HEK293 (cell line): ENCODE measurements around the gene SHD.

Experiments used
- CTCF ChIP-seq: fragments of 450-650 bp; formaldehyde crosslinking; IDR thresholded peaks from 2 replicates; pipeline ENCODE4 v1.5.1; 2016; ENCODE audit warnings: missing biosample characterization, missing genetic modification characterization
- SP3 ChIP-seq: fragments of 450-650 bp; formaldehyde crosslinking; IDR thresholded peaks from 2 replicates; pipeline ENCODE4 v1.5.1; 2016; ENCODE audit warnings: missing biosample characterization, missing genetic modification characterization
- ZBTB11 ChIP-seq: fragments of 450-650 bp; formaldehyde crosslinking; conservative IDR thresholded peaks from 2 replicates; pipeline ENCODE4 v1.5.1; 2016; ENCODE audit warnings: low read depth, missing biosample characterization, missing genetic modification characterization
- ZFP69B ChIP-seq: fragments of 450-650 bp; formaldehyde crosslinking; IDR thresholded peaks from 2 replicates; pipeline ENCODE4 v1.5.1; 2016; ENCODE audit warnings: missing biosample characterization, missing genetic modification characterization
- ZNF121 ChIP-seq: fragments of 450-650 bp; formaldehyde crosslinking; IDR thresholded peaks from 2 replicates; pipeline ENCODE4 v1.5.1; 2016; ENCODE audit warnings: missing biosample characterization, missing genetic modification characterization
- ZNF707 ChIP-seq: fragments of 450-650 bp; formaldehyde crosslinking; IDR thresholded peaks from 2 replicates; pipeline ENCODE4 v1.5.1; 2016; ENCODE audit warnings: missing biosample characterization, missing genetic modification characterization
- ZNF843 ChIP-seq: fragments of 450-650 bp; formaldehyde crosslinking; IDR thresholded peaks from 2 replicates; pipeline ENCODE4 v1.5.1; 2016; ENCODE audit warnings: missing biosample characterization, missing genetic modification characterization

- TF ChIP-seq SP3 (tag by site-specific recombination) (peak; percentile 94), CTCF (tag by site-specific recombination) (peak; percentile 89), ZNF707 (no peak), ZNF121 (tag by site-specific recombination) (no peak), ZFP69B (tag by site-specific recombination) (peak; percentile 84), ZBTB11 (peak; percentile 100), ZNF843 (tag by site-specific recombination) (0 out of 2 replicates have a peak, but pooled peaks have one; percentile 17)
Observed at GRCh38 chr19:4246767-4247593, 32.1 kb upstream of the SHD start, which contains the start of gene YJU2.
